Thoracic aorta (tissue), 2 donors: ENCODE data around the gene RUVBL1. TPM values are rescaled to one million over a fixed set of nuclear protein-coding genes. Genes with fewer than 3 reads are reported as not detected.

Experiments used
- ATAC-seq: fragments of 150-250 bp; one replicate; pipeline ENCODE4 v1.8.0; 2017; ENCODE audit warnings: low read depth; ENCODE audit not compliant: insufficient number of reproducible peaks, low FRiP score
- DNase-seq: peaks from one replicate; pipeline ENCODE4 v3.0.0-alpha.2; 2020; ENCODE audit warnings: low spot score
- H3K27ac ChIP-seq, 2 donors: fragments of 200-600 bp; sonication (generic); 1 replicate in 1 of 2; 2 replicates in 1 of 2; pipeline ENCODE4 v1.5.1; 2016; ENCODE audit warnings: mild to moderate bottlenecking in 2 of 2, moderate library complexity in 2 of 2
- H3K27me3 ChIP-seq: fragments of 200-600 bp; sonication (generic); replicated peaks from 2 replicates; pipeline ENCODE4 v1.6.0; 2016; ENCODE audit warnings: mild to moderate bottlenecking; ENCODE audit not compliant: insufficient read depth
- H3K36me3 ChIP-seq: fragments of 200-600 bp; sonication (generic); one replicate; pipeline ENCODE4 v1.5.1; 2016
- H3K4me1 ChIP-seq, 2 donors: fragments of 200-600 bp; sonication (generic); 1 replicate in 1 of 2; 2 replicates in 1 of 2; pipeline versions ENCODE4 v1.5.1 to v1.6.0; 2016; ENCODE audit warnings: low read depth in 2 of 2, mild to moderate bottlenecking in 1 of 2; ENCODE audit not compliant: control insufficient read depth in 1 of 2
- H3K4me3 ChIP-seq: fragments of 200-600 bp; sonication (generic); 2 replicates; pipeline ENCODE4 v1.5.1; 2016; ENCODE audit warnings: mild to moderate bottlenecking
- H3K9me3 ChIP-seq: fragments of 200-600 bp; sonication (generic); 2 replicates; pipeline ENCODE4 v1.5.1; 2016
- total RNA-seq, 2 donors: library from RNA; depleted of rRNA; stranded (reverse); fragments of >200 nt; gene quantifications; one replicate each; pipeline versions ENCODE4 v1.1.0 to v1.2.3, GENCODE V29; 2016
- TF ChIP-seq, protein P1 (sequence below): fragments of 200-600 bp; sonication (generic); IDR thresholded peaks from one replicate; pipeline ENCODE4 v1.5.1; 2019; ENCODE audit warnings: antibody characterized with exemption

The RUVBL1 gene
- total RNA-seq, 2 donors from 2014 or later, result 14.1 to 18.6 TPM

DNA sequence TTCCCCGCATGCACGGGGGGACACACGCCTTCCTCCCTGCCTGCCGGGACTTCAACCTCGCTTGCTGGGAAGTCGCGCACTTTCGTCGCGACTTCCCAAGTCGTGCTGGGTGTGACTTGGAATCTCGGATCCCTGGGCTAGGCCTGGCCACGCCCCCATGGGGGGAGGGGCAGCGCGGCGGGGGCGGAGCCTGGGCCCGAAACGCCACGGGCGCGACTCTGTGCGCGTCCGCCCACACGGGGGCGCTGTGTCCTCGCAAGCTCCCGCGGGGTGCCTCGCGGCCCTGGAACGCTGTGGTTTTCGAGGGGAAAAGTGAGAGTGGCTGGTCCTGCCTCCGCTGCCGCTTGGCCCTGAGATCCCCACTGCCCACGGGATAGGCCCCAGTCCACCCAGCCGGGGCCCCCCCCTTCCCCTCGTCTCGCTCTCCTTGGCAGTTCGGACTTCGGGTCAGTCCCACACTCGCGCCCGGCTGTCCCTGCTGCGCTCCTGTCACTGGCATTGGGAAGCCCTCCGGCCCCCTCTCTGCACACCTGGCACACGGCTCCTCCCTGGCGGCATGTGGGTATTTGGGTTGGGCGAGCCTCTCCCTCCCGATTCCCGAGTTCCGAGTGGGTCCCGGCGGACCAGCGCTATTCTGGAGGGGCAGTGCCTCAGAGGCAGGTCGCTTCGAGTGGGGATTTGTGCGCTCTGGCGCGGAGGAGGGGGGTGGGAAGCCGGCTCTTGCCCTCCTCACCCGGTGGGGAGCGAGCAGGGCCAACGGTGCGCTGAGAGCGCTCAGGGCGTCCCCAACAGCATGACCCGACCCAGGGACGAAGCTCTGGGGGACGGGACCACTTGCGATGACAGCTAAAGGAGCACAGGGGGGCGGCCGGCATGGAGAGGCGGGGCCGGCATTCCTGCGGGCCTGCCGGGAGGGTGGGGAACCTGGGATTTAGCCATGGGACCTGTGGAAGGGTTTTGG is 47.8 kb downstream of the RUVBL1 start:
- no peaks in the 10 kb centered on the region for H3K9me3 ChIP-seq
- peak; percentile 76 for ATAC-seq

DNA sequence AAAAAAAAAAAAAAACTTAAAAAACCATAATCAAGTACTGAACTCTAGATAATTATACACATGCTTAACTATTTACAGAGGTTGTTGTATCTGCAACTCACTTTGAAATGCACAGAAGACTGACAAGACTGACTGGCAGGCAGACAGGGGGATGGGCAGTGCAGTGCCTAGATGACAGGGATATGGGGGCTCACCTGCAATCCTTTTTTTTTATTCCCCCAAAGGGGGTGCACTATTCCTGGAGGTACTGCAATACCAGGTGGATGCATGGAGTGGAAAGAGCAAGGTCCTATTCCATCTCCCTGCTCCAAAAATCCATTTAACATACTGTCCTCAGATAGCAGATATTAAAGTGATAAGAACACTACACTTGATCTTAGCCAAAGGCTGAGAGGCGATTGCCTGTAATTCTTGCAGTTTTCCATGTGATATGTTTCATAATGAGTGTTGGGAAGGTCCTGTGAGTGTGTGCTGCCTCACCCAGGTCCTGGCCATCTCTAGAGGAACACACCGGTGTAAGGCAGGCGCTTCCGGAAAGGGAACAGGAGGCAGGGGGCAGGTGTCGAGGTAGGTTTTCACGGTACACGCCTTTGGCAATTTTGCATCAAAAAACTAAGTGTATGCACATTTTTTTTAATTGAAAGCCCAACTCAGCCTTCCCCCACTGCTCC is 48.6 kb downstream of the RUVBL1 start:
- H3K36me3 ChIP-seq, result peaks cover 20% of the 10 kb centered on the region

More for the DNA sequence above, 47.8 kb downstream of the RUVBL1 start:
- peaks cover 12% of the 10 kb centered on the region for H3K36me3 ChIP-seq
- TF ChIP-seq, protein P1, sequence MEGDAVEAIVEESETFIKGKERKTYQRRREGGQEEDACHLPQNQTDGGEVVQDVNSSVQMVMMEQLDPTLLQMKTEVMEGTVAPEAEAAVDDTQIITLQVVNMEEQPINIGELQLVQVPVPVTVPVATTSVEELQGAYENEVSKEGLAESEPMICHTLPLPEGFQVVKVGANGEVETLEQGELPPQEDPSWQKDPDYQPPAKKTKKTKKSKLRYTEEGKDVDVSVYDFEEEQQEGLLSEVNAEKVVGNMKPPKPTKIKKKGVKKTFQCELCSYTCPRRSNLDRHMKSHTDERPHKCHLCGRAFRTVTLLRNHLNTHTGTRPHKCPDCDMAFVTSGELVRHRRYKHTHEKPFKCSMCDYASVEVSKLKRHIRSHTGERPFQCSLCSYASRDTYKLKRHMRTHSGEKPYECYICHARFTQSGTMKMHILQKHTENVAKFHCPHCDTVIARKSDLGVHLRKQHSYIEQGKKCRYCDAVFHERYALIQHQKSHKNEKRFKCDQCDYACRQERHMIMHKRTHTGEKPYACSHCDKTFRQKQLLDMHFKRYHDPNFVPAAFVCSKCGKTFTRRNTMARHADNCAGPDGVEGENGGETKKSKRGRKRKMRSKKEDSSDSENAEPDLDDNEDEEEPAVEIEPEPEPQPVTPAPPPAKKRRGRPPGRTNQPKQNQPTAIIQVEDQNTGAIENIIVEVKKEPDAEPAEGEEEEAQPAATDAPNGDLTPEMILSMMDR, result peak; percentile 99
- DNase-seq, result no peak
- peaks cover 10 to 21% of the 10 kb centered on the region in 2 donors for H3K4me1 ChIP-seq
- peak overlapping the region in 1 of 2 donors; percentile 44 for H3K27ac ChIP-seq
- no peaks in the 10 kb centered on the region for H3K27me3 ChIP-seq
- peak overlapping the region; percentile 86 for H3K4me3 ChIP-seq

DNA sequence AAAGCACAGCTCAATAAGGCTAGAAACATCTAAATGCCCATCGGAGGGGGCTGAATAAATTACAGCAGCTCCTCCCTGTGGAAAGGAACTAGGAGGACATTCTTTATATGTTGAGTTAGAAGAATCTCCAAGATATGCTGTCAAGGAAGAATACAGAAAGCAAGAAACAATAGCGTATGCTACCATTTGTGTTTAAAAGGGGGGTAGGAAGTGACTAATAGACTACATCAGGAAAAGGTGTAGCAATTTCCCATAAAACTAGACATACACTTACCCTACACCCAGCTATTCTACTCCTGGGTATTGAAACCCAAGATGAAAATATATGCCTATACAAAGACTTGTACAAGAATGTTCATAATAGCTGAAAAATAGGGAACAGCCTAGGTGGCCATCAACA is 49.8 kb downstream of the RUVBL1 start:
- H3K4me1 ChIP-seq, result peaks cover 10 to 21% of the 10 kb centered on the region in 2 donors
- no peak overlapping the region for H3K27ac ChIP-seq
- ATAC-seq, result no peak
- TF ChIP-seq, protein P1, result no peak
- no peak overlapping the region for H3K4me3 ChIP-seq
- H3K9me3 ChIP-seq, result no peaks in the 10 kb centered on the region
- H3K27me3 ChIP-seq, result no peaks in the 10 kb centered on the region
- peaks cover 30% of the 10 kb centered on the region for H3K36me3 ChIP-seq
- no peak for DNase-seq

More for the DNA sequence above, 48.6 kb downstream of the RUVBL1 start:
- Histone ChIP-seq H3K4me3 (peak overlapping the region; percentile 86), H3K9me3 (no peaks in the 10 kb centered on the region), H3K4me1 (peaks cover 10 to 21% of the 10 kb centered on the region in 2 donors), H3K27me3 (no peaks in the 10 kb centered on the region), H3K27ac (peak overlapping the region in 1 of 2 donors; percentile 44)
- no peak for ATAC-seq
- no peak for DNase-seq
- TF ChIP-seq, protein P1, result no peak

DNA sequence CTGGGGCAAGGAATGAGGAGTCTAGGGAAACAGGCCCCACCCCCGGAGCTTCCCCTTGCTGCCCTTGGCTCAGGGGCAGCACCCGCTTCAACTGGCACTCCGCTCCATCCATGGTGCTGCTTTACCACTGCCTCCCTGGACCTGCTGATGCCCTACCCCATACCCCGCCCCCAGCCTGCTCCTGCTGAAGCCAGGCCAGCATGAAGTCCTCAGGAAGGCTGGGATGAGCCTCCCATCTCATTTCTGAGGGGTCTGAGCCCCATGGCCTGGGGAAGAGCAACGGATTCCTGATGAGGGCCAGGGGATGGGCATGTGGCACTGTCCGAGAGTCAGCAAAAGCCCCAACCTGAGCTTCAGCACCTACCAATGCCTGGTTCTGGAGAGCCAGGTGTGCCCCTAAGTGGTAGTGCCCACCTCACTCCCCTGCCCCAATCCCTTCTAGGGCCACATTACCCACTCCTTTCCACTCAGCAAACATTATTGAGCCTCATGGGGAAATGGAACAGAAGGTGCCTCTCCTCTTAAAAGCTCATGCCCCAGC is 50.4 kb downstream of the RUVBL1 start:
- H3K4me3 ChIP-seq, result no peak overlapping the region
- peaks cover 10 to 21% of the 10 kb centered on the region in 2 donors for H3K4me1 ChIP-seq
- H3K27ac ChIP-seq, result no peak overlapping the region
- DNase-seq (no peak), ATAC-seq (no peak)
- peaks cover 35% of the 10 kb centered on the region for H3K36me3 ChIP-seq
- H3K9me3 ChIP-seq, result no peaks in the 10 kb centered on the region
- TF ChIP-seq, protein P1, result no peak
- no peaks in the 10 kb centered on the region for H3K27me3 ChIP-seq
